ENCODE results near the gene FAM168A.

Gene FAM168A

GRCh38 chr11:73520353-73521061 is 77.4 kb downstream of the FAM168A start:
- no peak for DNase-seq (ENCODE audit: low read depth in 2 of 3, low spot score in 1 of 3)

GRCh38 chr11:73519266-73519665 is 78.6 kb downstream of the FAM168A start:
- DNase-seq (ENCODE audit: low read depth in 2 of 3, low spot score in 1 of 3) = no peak

- DNase-seq (ENCODE audit: low read depth in 2 of 3, low spot score in 1 of 3) = no peak
Observed at GRCh38 chr11:73518195-73518594, 79.7 kb downstream of the FAM168A start.

- no peak for DNase-seq (ENCODE audit: low read depth in 2 of 3, low spot score in 1 of 3)
Observed at GRCh38 chr11:73516080-73516479, 81.8 kb downstream of the FAM168A start.

GRCh38 chr11:73513707-73514106 is 84.2 kb downstream of the FAM168A start:
- DNase-seq (ENCODE audit: low read depth in 2 of 3, low spot score in 1 of 3) = no peak

- no peak for DNase-seq (ENCODE audit: low read depth in 2 of 3, low spot score in 1 of 3)
Observed at GRCh38 chr11:73510877-73511276, 87.0 kb downstream of the FAM168A start.

GRCh38 chr11:73510106-73510505 is 87.8 kb downstream of the FAM168A start:
- DNase-seq (ENCODE audit: low read depth in 2 of 3, low spot score in 1 of 3) = no peak

- DNase-seq (ENCODE audit: low read depth in 2 of 3, low spot score in 1 of 3) = no peak
Observed at GRCh38 chr11:73509188-73509587, 88.7 kb downstream of the FAM168A start.

- DNase-seq (ENCODE audit: low read depth in 2 of 3, low spot score in 1 of 3) = no peak
Observed at GRCh38 chr11:73508243-73509176, 89.4 kb downstream of the FAM168A start.

GRCh38 chr11:73507086-73507485 is 90.8 kb downstream of the FAM168A start:
- DNase-seq (ENCODE audit: low read depth in 2 of 3, low spot score in 1 of 3) = no peak

- no peak for DNase-seq (ENCODE audit: low read depth in 2 of 3, low spot score in 1 of 3)
Observed at GRCh38 chr11:73506038-73506437, 91.9 kb downstream of the FAM168A start.

- DNase-seq (ENCODE audit: low read depth in 2 of 3, low spot score in 1 of 3) = no peak
Observed at GRCh38 chr11:73498343-73498742, 99.6 kb downstream of the FAM168A start.

- DNase-seq (ENCODE audit: low read depth in 2 of 3, low spot score in 1 of 3) = no peak
Observed at GRCh38 chr11:73496134-73496533, 101.8 kb downstream of the FAM168A start.

- DNase-seq (ENCODE audit: low read depth in 2 of 3, low spot score in 1 of 3) = no peak
Observed at GRCh38 chr11:73495731-73496130, 102.2 kb downstream of the FAM168A start.

GRCh38 chr11:73493956-73494598 is 103.8 kb downstream of the FAM168A start:
- DNase-seq (ENCODE audit: low read depth in 2 of 3, low spot score in 1 of 3) = no peak

GRCh38 chr11:73481626-73482025 is 116.3 kb downstream of the FAM168A start:
- no peak for DNase-seq (ENCODE audit: low read depth in 2 of 3, low spot score in 1 of 3)

GRCh38 chr11:73480677-73481076 is 117.2 kb downstream of the FAM168A start:
- DNase-seq (ENCODE audit: low read depth in 2 of 3, low spot score in 1 of 3) = no peak

GRCh38 chr11:73478737-73479347 is 119.1 kb downstream of the FAM168A start:
- no peak for DNase-seq (ENCODE audit: low read depth in 2 of 3, low spot score in 1 of 3)

GRCh38 chr11:73477518-73477917 is 120.4 kb downstream of the FAM168A start:
- no peak for DNase-seq (ENCODE audit: low read depth in 2 of 3, low spot score in 1 of 3)

- DNase-seq (ENCODE audit: low read depth in 2 of 3, low spot score in 1 of 3) = no peak
Observed at GRCh38 chr11:73475549-73476095, 122.3 kb downstream of the FAM168A start.

- no peak for DNase-seq (ENCODE audit: low read depth in 2 of 3, low spot score in 1 of 3)
Observed at GRCh38 chr11:73473252-73473651, 124.7 kb downstream of the FAM168A start.
